ENCODE data around the gene TAF5.

- TF ChIP-seq POLR2A (IDR thresholded peaks at IDR 0.05; ENCODE audit: low read length) (no peak), GATA1 (IDR thresholded peaks at IDR 0.05; ENCODE audit: low read depth, low read length) (no peak)
Observed at GRCh38 chr10:103419101-103419500, 51.3 kb downstream of the TAF5 start.
